Neuronal stem cell (in vitro differentiated cells): ENCODE measurements around the gene NR3C2.

ENCODE experiments used
- DNase-seq: peaks from one replicate; pipeline ENCODE4 v3.0.0-alpha.2; 2013; ENCODE audit warnings: low spot score
- H2AFZ ChIP-seq: one replicate; pipeline ENCODE4 v1.6.1; 2013; ENCODE audit warnings: mild to moderate bottlenecking, low read length, inconsistent platforms
- H2AK5ac ChIP-seq: 2 replicates; pipeline ENCODE4 v1.6.1; 2013; ENCODE audit warnings: low read depth, mild to moderate bottlenecking, inconsistent platforms, low read length, moderate library complexity, mixed read lengths
- H2BK120ac ChIP-seq: 2 replicates; pipeline ENCODE4 v1.6.1; 2013; ENCODE audit warnings: low read depth, mild to moderate bottlenecking, inconsistent platforms, low read length, moderate library complexity, mixed read lengths
- H2BK12ac ChIP-seq: one replicate; pipeline ENCODE4 v1.6.1; 2013; ENCODE audit warnings: low read length, inconsistent platforms
- H2BK15ac ChIP-seq: 2 replicates; pipeline ENCODE4 v1.6.1; 2013; ENCODE audit warnings: mild to moderate bottlenecking, low read length, inconsistent platforms, mixed read lengths
- H2BK5ac ChIP-seq: one replicate; pipeline ENCODE4 v1.6.1; 2013; ENCODE audit warnings: inconsistent platforms, mild to moderate bottlenecking, low read length, moderate library complexity
- H3K14ac ChIP-seq: one replicate; pipeline ENCODE4 v1.6.1; 2013; ENCODE audit warnings: low read length, inconsistent platforms
- H3K18ac ChIP-seq: 2 replicates; pipeline ENCODE4 v1.6.1; 2013; ENCODE audit warnings: low read length, inconsistent platforms
- H3K23ac ChIP-seq: 2 replicates; pipeline ENCODE4 v1.6.1; 2013; ENCODE audit warnings: low read depth, mild to moderate bottlenecking, mixed read lengths, low read length, inconsistent platforms; ENCODE audit not compliant: poor library complexity
- H3K27ac ChIP-seq: replicated peaks from 3 replicates; pipeline ENCODE4 v1.5.1; 2013; ENCODE audit warnings: low read length, inconsistent platforms
- H3K27me3 ChIP-seq, 3 experiments: 2 replicates each; pipeline ENCODE4 v1.6.1; 2013; ENCODE audit warnings: low read length in 3 of 3, mild to moderate bottlenecking in 2 of 3, inconsistent platforms in 1 of 3, low read depth in 1 of 3, mixed read lengths in 1 of 3, moderate library complexity in 1 of 3; ENCODE audit not compliant: control insufficient read depth in 3 of 3, insufficient read depth in 3 of 3
- H3K36me3 ChIP-seq, 2 donors: replicated peaks in 1 of 2; 2 replicates each; pipeline ENCODE4 v1.6.1; 2013; ENCODE audit warnings: low read length in 2 of 2; ENCODE audit not compliant: control insufficient read depth in 2 of 2, insufficient read depth in 2 of 2
- H3K4ac ChIP-seq: 2 replicates; pipeline ENCODE4 v1.6.1; 2013; ENCODE audit warnings: inconsistent platforms, mild to moderate bottlenecking, low read length, moderate library complexity
- H3K4me1 ChIP-seq, 2 donors: 1 replicate in 1 of 2; 2 replicates in 1 of 2; pipeline ENCODE4 v1.6.1; 2013; ENCODE audit warnings: low read length in 2 of 2, low read depth in 1 of 2; ENCODE audit not compliant: control insufficient read depth in 2 of 2, insufficient read depth in 1 of 2
- H3K4me2 ChIP-seq: one replicate; pipeline ENCODE4 v1.6.1; 2013; ENCODE audit warnings: mild to moderate bottlenecking, low read length, inconsistent platforms; ENCODE audit not compliant: insufficient read depth, poor library complexity, severe bottlenecking
- H3K4me3 ChIP-seq, 2 donors: 2 replicates each; pipeline ENCODE4 v1.5.1; 2013; ENCODE audit warnings: low read length in 2 of 2, mild to moderate bottlenecking in 2 of 2, inconsistent platforms in 1 of 2, moderate library complexity in 1 of 2
- H3K79me1 ChIP-seq: one replicate; pipeline ENCODE4 v1.6.1; 2013; ENCODE audit warnings: low read depth, mild to moderate bottlenecking, inconsistent platforms, low read length, moderate library complexity
- H3K9ac ChIP-seq: one replicate; pipeline ENCODE4 v1.6.1; 2013; ENCODE audit warnings: mild to moderate bottlenecking, low read depth, low read length, inconsistent platforms; ENCODE audit not compliant: poor library complexity
- H3K9me3 ChIP-seq, 2 donors: replicated peaks in 1 of 2; 2 replicates each; pipeline versions ENCODE3 to v1.6.1; 2013; ENCODE audit warnings: low read length in 2 of 2, mild to moderate bottlenecking in 2 of 2, inconsistent platforms in 1 of 2, low read depth in 1 of 2, mixed read lengths in 1 of 2, moderate library complexity in 1 of 2; ENCODE audit not compliant: control insufficient read depth in 2 of 2, insufficient read depth in 1 of 2
- H4K8ac ChIP-seq: one replicate; pipeline ENCODE4 v1.6.1; 2013; ENCODE audit warnings: low read depth, mild to moderate bottlenecking, inconsistent platforms, low read length, moderate library complexity
- H4K91ac ChIP-seq: one replicate; pipeline ENCODE4 v1.6.1; 2013; ENCODE audit warnings: low read length, low read depth, mild to moderate bottlenecking, inconsistent platforms; ENCODE audit not compliant: poor library complexity
- WGBS, 2 donors: extraction: QIAGEN DNeasy Blood & Tissue Kit; methylation state at CpG; one replicate each; pipeline ENCODE4 v1.1.7; 2013; ENCODE audit warnings: missing lambda C conversion rate in 2 of 2, mixed read lengths in 1 of 2; ENCODE audit not compliant: insufficient read length in 2 of 2, insufficient replicate concordance in 1 of 2; ENCODE audit errors: extremely low coverage in 2 of 2; 5-methylcytosine and 5-hydroxymethylcytosine counted together

Gene NR3C2

GRCh38 chr4:148170408-148171365 is 271.5 kb downstream of the NR3C2 start:
- WGBS, 2 donors, result no CpG with 5 or more reads among the region's 7 CpGs

GRCh38 chr4:148166132-148166591 is 276.1 kb downstream of the NR3C2 start:
- no peak overlapping the region for H3K4me3 ChIP-seq
- H2BK120ac ChIP-seq, result no peak overlapping the region
- no peaks in the 10 kb centered on the region for H3K36me3 ChIP-seq
- no peak overlapping the region for H2AK5ac ChIP-seq
- no peak overlapping the region for H2BK5ac ChIP-seq
- no peak overlapping the region for H3K4ac ChIP-seq
- DNase-seq, result no peak
- peaks cover 0 to 1% of the 10 kb centered on the region in 2 donors for H3K4me1 ChIP-seq
- no peak overlapping the region for H2BK12ac ChIP-seq
- H4K91ac ChIP-seq, result no peak overlapping the region
- no CpG with 5 or more reads among the region's 6 CpGs for WGBS, 2 donors
- no peak overlapping the region for H2AFZ ChIP-seq
- H3K23ac ChIP-seq, result no peak overlapping the region
- H3K4me2 ChIP-seq, result no peak overlapping the region
- no peak overlapping the region for H2BK15ac ChIP-seq
- no peak overlapping the region for H3K9ac ChIP-seq
- no peak overlapping the region for H3K18ac ChIP-seq
- no peaks in the 10 kb centered on the region for H3K9me3 ChIP-seq
- H3K79me1 ChIP-seq, result no peaks in the 10 kb centered on the region
- H4K8ac ChIP-seq, result no peak overlapping the region
- no peak overlapping the region for H3K27ac ChIP-seq
- H3K27me3 ChIP-seq, result no peaks in the 10 kb centered on the region
- H3K14ac ChIP-seq, result no peak overlapping the region

More at GRCh38 chr4:148170408-148171365, 271.5 kb downstream of the NR3C2 start:
- Histone ChIP-seq H3K14ac (no peak overlapping the region), H2BK12ac (no peak overlapping the region), H3K4me1 (no peaks in the 10 kb centered on the region), H2AK5ac (no peak overlapping the region), H3K23ac (no peak overlapping the region), H2BK5ac (no peak overlapping the region), H3K27ac (no peak overlapping the region), H3K4ac (no peak overlapping the region), H2BK15ac (no peak overlapping the region), H2AFZ (no peak overlapping the region), H4K91ac (no peak overlapping the region), H3K18ac (no peak overlapping the region), H3K4me2 (no peak overlapping the region), H3K9me3 (no peaks in the 10 kb centered on the region), H2BK120ac (no peak overlapping the region), H3K9ac (no peak overlapping the region), H3K4me3 (no peak overlapping the region), H4K8ac (no peak overlapping the region), H3K27me3 (no peaks in the 10 kb centered on the region), H3K36me3 (no peaks in the 10 kb centered on the region), H3K79me1 (no peaks in the 10 kb centered on the region)
- DNase-seq, result no peak

- H3K27ac ChIP-seq, result no peak overlapping the region
- H3K4me3 ChIP-seq, result no peak overlapping the region
- H2BK120ac ChIP-seq, result no peak overlapping the region
- no peak overlapping the region for H2BK12ac ChIP-seq
- no peak overlapping the region for H4K91ac ChIP-seq
- no peak overlapping the region for H3K18ac ChIP-seq
- H4K8ac ChIP-seq, result no peak overlapping the region
- H3K9me3 ChIP-seq, result no peaks in the 10 kb centered on the region
- H2BK15ac ChIP-seq, result no peak overlapping the region
- no peak overlapping the region for H3K4me2 ChIP-seq
- H3K4me1 ChIP-seq, result peaks cover 0 to 1% of the 10 kb centered on the region in 2 donors
- H3K4ac ChIP-seq, result no peak overlapping the region
- H2AFZ ChIP-seq, result no peak overlapping the region
- no peak overlapping the region for H2BK5ac ChIP-seq
- no peaks in the 10 kb centered on the region for H3K36me3 ChIP-seq
- H3K9ac ChIP-seq, result no peak overlapping the region
- no peaks in the 10 kb centered on the region for H3K79me1 ChIP-seq
- no peak overlapping the region for H3K14ac ChIP-seq
- no peak overlapping the region for H2AK5ac ChIP-seq
- no peaks in the 10 kb centered on the region for H3K27me3 ChIP-seq
- no peak overlapping the region for H3K23ac ChIP-seq
- no CpG with 5 or more reads among the region's 2 CpGs for WGBS, 2 donors
- no peak for DNase-seq
Measured at GRCh38 chr4:148164557-148164956, 277.7 kb downstream of the NR3C2 start.

DNA sequence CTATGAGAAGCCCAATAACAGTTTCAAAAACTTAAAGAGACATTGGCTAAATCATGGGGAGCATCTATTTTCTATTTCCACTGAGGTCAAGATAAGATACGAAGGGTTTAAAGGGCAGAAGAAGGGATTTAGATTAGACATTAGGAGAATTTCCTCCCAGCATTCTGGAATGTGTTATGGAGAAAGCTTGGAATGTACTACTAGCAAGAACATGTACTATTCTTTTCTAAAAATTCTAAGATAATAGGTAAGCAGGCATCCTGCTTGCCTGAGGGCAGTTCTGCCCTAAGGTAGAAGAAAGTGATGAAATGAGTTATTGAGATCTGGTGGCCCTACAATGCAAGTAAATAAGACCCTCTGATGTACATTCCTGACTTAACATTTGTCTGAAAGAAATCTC is 279.2 kb downstream of the NR3C2 start:
- Histone ChIP-seq H3K18ac (no peak overlapping the region), H3K4me1 (peaks cover 0 to 1% of the 10 kb centered on the region in 2 donors), H4K8ac (no peak overlapping the region), H3K27me3 (no peaks in the 10 kb centered on the region), H3K4me3 (no peak overlapping the region), H2BK5ac (no peak overlapping the region), H3K36me3 (no peaks in the 10 kb centered on the region), H3K27ac (no peak overlapping the region), H3K4ac (no peak overlapping the region), H3K23ac (no peak overlapping the region), H3K9ac (no peak overlapping the region), H3K14ac (no peak overlapping the region), H3K4me2 (no peak overlapping the region), H2BK15ac (no peak overlapping the region), H2AK5ac (no peak overlapping the region), H4K91ac (no peak overlapping the region), H2AFZ (no peak overlapping the region), H2BK120ac (no peak overlapping the region), H2BK12ac (no peak overlapping the region), H3K79me1 (no peaks in the 10 kb centered on the region), H3K9me3 (no peaks in the 10 kb centered on the region)
- WGBS, 2 donors, result no CpG with 5 or more reads among the region's 1 CpG
- no peak for DNase-seq
